Mesothelial cell of epicardium (in vitro differentiated cells): ENCODE data around the gene ZBTB24. TPM values are rescaled to one million over a fixed set of nuclear protein-coding genes. Genes with fewer than 3 reads are reported as not detected.
"Not testable (repeated sequence)": the region's sequence is repeated elsewhere in the genome, so short reads cannot be mapped to it uniquely, and the experiment has no call there.

Experiments used
- DNase-seq, 2 experiments: peaks; one replicate each; pipeline ENCODE4 v3.0.0; 2021; ENCODE audit warnings: low spot score in 2 of 2; ENCODE audit not compliant: unreplicated experiment in 2 of 2
- H3K27ac Mint-ChIP-seq: 2 replicates; pipeline ENCODE4 v1.8.0; 2021; ENCODE audit warnings: mixed read lengths
- H3K27me3 Mint-ChIP-seq: 2 replicates; pipeline ENCODE4 v1.8.0; 2021; ENCODE audit warnings: low read depth, mixed read lengths
- H3K36me3 Mint-ChIP-seq: 2 replicates; pipeline ENCODE4 v1.8.0; 2021; ENCODE audit warnings: mixed read lengths
- H3K4me1 Mint-ChIP-seq: 2 replicates; pipeline ENCODE4 v1.8.0; 2021; ENCODE audit warnings: mixed read lengths
- H3K4me3 Mint-ChIP-seq: 2 replicates; pipeline ENCODE4 v1.8.0; 2021; ENCODE audit warnings: mild to moderate bottlenecking, moderate library complexity, mixed read lengths
- H3K9me3 Mint-ChIP-seq: 2 replicates; pipeline ENCODE4 v1.8.0; 2021; ENCODE audit warnings: mixed read lengths
- total RNA-seq: library from RNA; stranded (reverse); gene quantifications from 3 replicates; pipeline ENCODE4 v1.2.1, GENCODE V29; 2021
- TF ChIP-seq, protein P1 (sequence below): fragments of 200-600 bp; sonication (generic); IDR thresholded peaks from one replicate; pipeline ENCODE4 v1.5.0; 2021; ENCODE audit warnings: antibody characterized with exemption; ENCODE audit not compliant: unreplicated experiment

ZBTB24 gene
- total RNA-seq, 1 donor from 2014 or later: 9.1 TPM

GRCh38 chr6:109523478-109523877, 40.5 kb upstream of the ZBTB24 start:
- no peak overlapping the region for H3K27ac Mint-ChIP-seq
- peaks cover 4% of the 10 kb centered on the region for H3K36me3 Mint-ChIP-seq
- TF ChIP-seq, protein P1, sequence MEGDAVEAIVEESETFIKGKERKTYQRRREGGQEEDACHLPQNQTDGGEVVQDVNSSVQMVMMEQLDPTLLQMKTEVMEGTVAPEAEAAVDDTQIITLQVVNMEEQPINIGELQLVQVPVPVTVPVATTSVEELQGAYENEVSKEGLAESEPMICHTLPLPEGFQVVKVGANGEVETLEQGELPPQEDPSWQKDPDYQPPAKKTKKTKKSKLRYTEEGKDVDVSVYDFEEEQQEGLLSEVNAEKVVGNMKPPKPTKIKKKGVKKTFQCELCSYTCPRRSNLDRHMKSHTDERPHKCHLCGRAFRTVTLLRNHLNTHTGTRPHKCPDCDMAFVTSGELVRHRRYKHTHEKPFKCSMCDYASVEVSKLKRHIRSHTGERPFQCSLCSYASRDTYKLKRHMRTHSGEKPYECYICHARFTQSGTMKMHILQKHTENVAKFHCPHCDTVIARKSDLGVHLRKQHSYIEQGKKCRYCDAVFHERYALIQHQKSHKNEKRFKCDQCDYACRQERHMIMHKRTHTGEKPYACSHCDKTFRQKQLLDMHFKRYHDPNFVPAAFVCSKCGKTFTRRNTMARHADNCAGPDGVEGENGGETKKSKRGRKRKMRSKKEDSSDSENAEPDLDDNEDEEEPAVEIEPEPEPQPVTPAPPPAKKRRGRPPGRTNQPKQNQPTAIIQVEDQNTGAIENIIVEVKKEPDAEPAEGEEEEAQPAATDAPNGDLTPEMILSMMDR: no peak
- no peaks in the 10 kb centered on the region for H3K4me1 Mint-ChIP-seq
- H3K27me3 Mint-ChIP-seq: peaks cover 11% of the 10 kb centered on the region
- H3K9me3 Mint-ChIP-seq: peaks cover 26% of the 10 kb centered on the region
- no peak for DNase-seq
- no peak overlapping the region for H3K4me3 Mint-ChIP-seq

GRCh38 chr6:109521080-109521479, 38.1 kb upstream of the ZBTB24 start:
- peaks cover 4% of the 10 kb centered on the region for H3K36me3 Mint-ChIP-seq
- TF ChIP-seq, protein P1: no peak
- H3K27me3 Mint-ChIP-seq: peaks cover 11% of the 10 kb centered on the region
- H3K9me3 Mint-ChIP-seq: peaks cover 26% of the 10 kb centered on the region
- no peak for DNase-seq
- H3K4me1 Mint-ChIP-seq: peaks cover 2% of the 10 kb centered on the region
- H3K4me3 Mint-ChIP-seq: no peak overlapping the region
- no peak overlapping the region for H3K27ac Mint-ChIP-seq

DNA sequence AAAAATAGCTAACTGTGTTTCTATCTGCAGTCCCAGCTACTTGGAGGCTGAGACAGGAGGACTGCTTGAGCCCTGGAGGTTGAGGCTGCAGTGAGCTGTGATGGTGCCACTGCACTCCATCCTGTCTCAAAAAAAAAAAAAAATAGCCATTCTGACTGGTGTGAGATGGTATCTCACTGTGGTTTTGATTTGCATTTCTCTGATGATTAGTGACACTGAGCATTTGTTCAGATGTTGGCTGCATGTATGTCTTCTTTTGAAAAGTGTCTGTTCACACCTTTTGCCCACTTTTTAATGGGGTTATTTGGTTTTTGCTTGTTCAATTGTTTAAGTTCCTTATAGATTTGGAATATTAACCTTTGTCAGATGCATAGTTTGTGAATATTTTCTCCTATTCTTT, 36.6 kb upstream of the ZBTB24 start:
- H3K4me3 Mint-ChIP-seq, H3K4me1 Mint-ChIP-seq, H3K36me3 Mint-ChIP-seq, DNase-seq, H3K27ac Mint-ChIP-seq: not testable (repeated sequence)
- Mint-ChIP-seq H3K27me3 (peaks cover 11% of the 10 kb centered on the region), H3K9me3 (peaks cover 20% of the 10 kb centered on the region)

GRCh38 chr6:109516929-109517328, 33.9 kb upstream of the ZBTB24 start:
- H3K9me3 Mint-ChIP-seq: peaks cover 8% of the 10 kb centered on the region
- peaks cover 7% of the 10 kb centered on the region for H3K4me1 Mint-ChIP-seq
- H3K27ac Mint-ChIP-seq: no peak overlapping the region
- TF ChIP-seq, protein P1: no peak
- no peaks in the 10 kb centered on the region for H3K36me3 Mint-ChIP-seq
- DNase-seq: no peak
- H3K27me3 Mint-ChIP-seq: peaks cover 11% of the 10 kb centered on the region
- H3K4me3 Mint-ChIP-seq: no peak overlapping the region

GRCh38 chr6:109515781-109516409, 32.9 kb upstream of the ZBTB24 start:
- H3K9me3 Mint-ChIP-seq: peaks cover 3% of the 10 kb centered on the region
- TF ChIP-seq, protein P1: no peak
- no peak for DNase-seq
- H3K36me3 Mint-ChIP-seq: no peaks in the 10 kb centered on the region
- no peak overlapping the region for H3K27ac Mint-ChIP-seq
- H3K4me1 Mint-ChIP-seq: peaks cover 7% of the 10 kb centered on the region
- H3K4me3 Mint-ChIP-seq: no peak overlapping the region
- peaks cover 7% of the 10 kb centered on the region for H3K27me3 Mint-ChIP-seq

GRCh38 chr6:109514946-109515345, 31.9 kb upstream of the ZBTB24 start:
- Mint-ChIP-seq H3K36me3 (no peaks in the 10 kb centered on the region), H3K9me3 (peaks cover 6% of the 10 kb centered on the region)
- TF ChIP-seq, protein P1: no peak

More at GRCh38 chr6:109514946-109515345, 31.9 kb upstream of the ZBTB24 start:
- Mint-ChIP-seq H3K27me3 (peaks cover 2% of the 10 kb centered on the region), H3K27ac (no peak overlapping the region), H3K4me3 (no peak overlapping the region), H3K4me1 (peaks cover 7% of the 10 kb centered on the region)
- DNase-seq: no peak
